Hepatocyte (in vitro differentiated cells): ENCODE data around the gene TSGA10IP.

ENCODE experiments used
- EZH2 ChIP-seq: fragments of 200-600 bp; sonication (generic); IDR thresholded peaks from 2 replicates; pipeline ENCODE4 v1.6.1; 2016; ENCODE audit warnings: antibody characterized with exemption, mild to moderate bottlenecking, borderline replicate concordance
- EZH2phosphoT487 ChIP-seq: fragments of 200-600 bp; sonication (generic); IDR thresholded peaks from one replicate; pipeline ENCODE4 v1.6.1; 2018; ENCODE audit warnings: antibody characterized with exemption, mild to moderate bottlenecking, low read depth, moderate library complexity; ENCODE audit not compliant: unreplicated experiment, severe bottlenecking
- TF ChIP-seq, protein P1 (sequence below): fragments of 200-600 bp; sonication (generic); IDR thresholded peaks from 2 replicates; pipeline ENCODE4 v1.5.1; 2016; ENCODE audit warnings: antibody characterized with exemption, mild to moderate bottlenecking; ENCODE audit not compliant: poor library complexity

DNA sequence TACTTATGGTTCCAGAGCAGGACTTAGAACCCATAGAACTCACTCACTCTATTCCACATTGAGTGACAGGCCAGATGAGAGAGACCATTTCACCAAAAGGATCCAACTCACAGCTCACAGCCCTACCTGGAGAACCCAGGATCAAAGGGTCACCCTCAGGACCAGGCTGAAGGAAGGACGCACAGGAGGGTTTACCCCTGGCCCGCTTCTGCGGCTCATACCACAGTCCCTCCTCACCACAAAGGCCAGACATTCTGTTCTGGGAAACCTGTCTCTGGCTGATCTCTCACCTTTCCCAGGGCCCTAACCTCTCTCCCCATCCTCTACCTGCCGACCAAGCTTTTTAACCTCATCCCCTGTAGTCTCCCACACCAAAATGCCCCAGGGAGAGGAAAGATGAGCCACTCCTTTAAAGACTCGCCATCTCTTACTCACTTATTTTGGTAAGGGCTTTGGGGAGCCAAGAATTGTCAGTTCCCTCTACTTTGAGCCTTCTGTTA is 49.7 kb upstream of the TSGA10IP start:
- no peak for TF ChIP-seq EZH2phosphoT487
- TF ChIP-seq, protein P1, sequence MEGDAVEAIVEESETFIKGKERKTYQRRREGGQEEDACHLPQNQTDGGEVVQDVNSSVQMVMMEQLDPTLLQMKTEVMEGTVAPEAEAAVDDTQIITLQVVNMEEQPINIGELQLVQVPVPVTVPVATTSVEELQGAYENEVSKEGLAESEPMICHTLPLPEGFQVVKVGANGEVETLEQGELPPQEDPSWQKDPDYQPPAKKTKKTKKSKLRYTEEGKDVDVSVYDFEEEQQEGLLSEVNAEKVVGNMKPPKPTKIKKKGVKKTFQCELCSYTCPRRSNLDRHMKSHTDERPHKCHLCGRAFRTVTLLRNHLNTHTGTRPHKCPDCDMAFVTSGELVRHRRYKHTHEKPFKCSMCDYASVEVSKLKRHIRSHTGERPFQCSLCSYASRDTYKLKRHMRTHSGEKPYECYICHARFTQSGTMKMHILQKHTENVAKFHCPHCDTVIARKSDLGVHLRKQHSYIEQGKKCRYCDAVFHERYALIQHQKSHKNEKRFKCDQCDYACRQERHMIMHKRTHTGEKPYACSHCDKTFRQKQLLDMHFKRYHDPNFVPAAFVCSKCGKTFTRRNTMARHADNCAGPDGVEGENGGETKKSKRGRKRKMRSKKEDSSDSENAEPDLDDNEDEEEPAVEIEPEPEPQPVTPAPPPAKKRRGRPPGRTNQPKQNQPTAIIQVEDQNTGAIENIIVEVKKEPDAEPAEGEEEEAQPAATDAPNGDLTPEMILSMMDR = no peak
- no peak for TF ChIP-seq EZH2
